Naive thymus-derived CD8-positive, alpha-beta T cell (primary cell): Measurements from ENCODE around the gene HOXD9. TPM values are rescaled to one million over a fixed set of nuclear protein-coding genes. Genes with fewer than 3 reads are reported as not detected.
A peak's percentile ranks its signal among the peaks of the same experiment; 100 is the strongest.

Experiments
- ATAC-seq, 2 donors: fragments of 150-1000 bp; cut with Tn5 transposase in 1 of 2; sonication (Bioruptor Pico), chemical (Tn5 transposase) in 1 of 2; 1 replicate in 1 of 2; 2 replicates in 1 of 2; pipeline ENCODE4 v1.10.0; 2021; ENCODE audit warnings: mild to moderate bottlenecking in 2 of 2, moderate library complexity in 2 of 2
- POLR2A ChIA-PET: fragments of 350-600 bp; sonication (Branson Sonifier 250); formaldehyde crosslinking; loops from one replicate; lab custom pipeline; 2021; ENCODE audit warnings: antibody characterized with exemption; lab: Charles Lee
- DNase-seq, 10 donors: peaks; one replicate each; pipeline versions ENCODE4 v3.0.0 to v3.0.0-alpha.2; 2020 to 2022
- H3K27ac Mint-ChIP-seq, 10 donors: one replicate each; pipeline ENCODE4 v1.8.0; 2020 to 2022; ENCODE audit warnings: mild to moderate bottlenecking in 10 of 10, mixed read lengths in 10 of 10, moderate library complexity in 4 of 10, inconsistent platforms in 1 of 10
- H3K27me3 Mint-ChIP-seq, 5 donors: one replicate each; pipeline ENCODE4 v1.8.0; 2021 to 2022; ENCODE audit warnings: mixed read lengths in 5 of 5
- H3K36me3 Mint-ChIP-seq, 3 donors: one replicate each; pipeline ENCODE4 v1.8.0; 2020 to 2022; ENCODE audit warnings: mixed read lengths in 3 of 3, mild to moderate bottlenecking in 2 of 3, inconsistent platforms in 1 of 3
- H3K4me1 Mint-ChIP-seq, 4 donors: one replicate each; pipeline ENCODE4 v1.8.0; 2021 to 2022; ENCODE audit warnings: mixed read lengths in 4 of 4
- H3K4me3 Mint-ChIP-seq, 10 donors: one replicate each; pipeline ENCODE4 v1.8.0; 2020 to 2022; ENCODE audit warnings: mild to moderate bottlenecking in 10 of 10, mixed read lengths in 10 of 10, moderate library complexity in 6 of 10, inconsistent platforms in 1 of 10
- H3K9me3 Mint-ChIP-seq, 9 donors: one replicate each; pipeline ENCODE4 v1.8.0; 2020 to 2022; ENCODE audit warnings: mixed read lengths in 9 of 9, mild to moderate bottlenecking in 3 of 9, inconsistent platforms in 1 of 9, moderate library complexity in 1 of 9
- microRNA-seq: library from miRNA; unstranded; fragments of <30 nt; microRNA quantifications from one replicate; pipeline ENCODE4 v1.2.0, GENCODE V29; 2022; ENCODE audit warnings: borderline microRNAs expressed
- polyA plus RNA-seq, 3 donors: library from polyadenylated mRNA; unstranded; fragments of 300-500 nt; fragmentation: Illumina TruSeq; gene quantifications; one replicate each; pipeline ENCODE4 v1.2.3, GENCODE V29; 2021
- total RNA-seq, 8 experiments: library from RNA in 2 of 8; stranded (reverse) in 2 of 8; gene quantifications; one replicate each; pipeline ENCODE4 v1.2.3 and lab custom pipeline; 2021 to 2026

HOXD9 gene
- total and polyA plus RNA-seq, 5 experiments from 2014 or later: not detected

- DNase-seq (no peak), ATAC-seq (no peak)
- peaks cover 44 to 95% (median 72%) of the 10 kb centered on the region in 5 donors for H3K27me3 Mint-ChIP-seq
- peak overlapping the region in 1 of 10 donors; percentile 19 for H3K4me3 Mint-ChIP-seq
- POLR2A ChIA-PET: interaction anchor here (0.6 kb wide), 1 partner anchor 23 kb away, joined by 4 read pairs; no protein-coding TSS in a partner anchor
- H3K4me1 Mint-ChIP-seq: peaks cover 6 to 18% (median 11%) of the 10 kb centered on the region in 4 donors
- peaks cover 0 to 11% (median 2%) of the 10 kb centered on the region in 3 donors for H3K36me3 Mint-ChIP-seq
- no peak overlapping the region for H3K27ac Mint-ChIP-seq
- H3K9me3 Mint-ChIP-seq: peaks cover 0 to 7% (median 0%) of the 10 kb centered on the region in 9 donors
Measured at GRCh38 chr2:176173567-176174381, 51.3 kb downstream of the HOXD9 start.

DNA sequence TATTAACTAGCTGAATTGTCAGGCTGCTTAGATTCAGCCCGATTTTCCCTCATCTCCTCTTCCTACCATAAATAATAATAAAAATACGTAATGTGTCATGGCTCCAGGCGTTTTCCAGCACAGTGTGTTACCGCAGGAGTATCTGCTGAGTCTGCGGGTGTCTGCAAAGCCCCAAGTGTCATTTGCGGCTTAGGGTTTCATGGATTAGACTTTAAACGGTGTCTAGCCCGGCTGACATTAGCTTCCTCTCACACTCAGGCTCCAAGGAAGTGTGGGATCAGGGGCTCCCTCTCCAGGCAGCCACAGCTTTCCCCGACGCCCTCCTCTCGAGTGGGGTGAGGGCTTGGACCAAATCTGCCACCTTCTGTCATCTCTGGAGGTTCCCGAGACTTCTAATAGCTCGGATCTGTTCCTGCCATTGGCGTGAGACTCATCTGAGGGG is 51.9 kb downstream of the HOXD9 start:
- H3K27ac Mint-ChIP-seq: no peak overlapping the region
- POLR2A ChIA-PET: no interaction called here
- no peak overlapping the region for H3K4me3 Mint-ChIP-seq
- peaks cover 0 to 11% (median 2%) of the 10 kb centered on the region in 3 donors for H3K36me3 Mint-ChIP-seq
- peaks cover 45 to 95% (median 74%) of the 10 kb centered on the region in 5 donors for H3K27me3 Mint-ChIP-seq
- no peak for DNase-seq
- no peak for ATAC-seq
- peaks cover 0 to 7% (median 0%) of the 10 kb centered on the region in 9 donors for H3K9me3 Mint-ChIP-seq
- peaks cover 6 to 18% (median 11%) of the 10 kb centered on the region in 4 donors for H3K4me1 Mint-ChIP-seq

Small RNA genes within 50 kb of the gene (microRNA-seq; reads per million reads assigned to microRNA genes)
- 2.4 reads per million for gene MIR10B

Other genes starting within 250 kb of the HOXD9 start
- gene LNPK, start 120.5 kb upstream of the HOXD9 start, total RNA-seq: 10 to 100 TPM; 28.1 to 29.3 TPM
- 10 to 100 TPM; 12.1 to 19.5 (median 13.5) TPM for gene LNPK, start 120.5 kb upstream of the HOXD9 start, polyA plus RNA-seq
- not detected for gene EVX2, start 38.8 kb upstream of the HOXD9 start, total RNA-seq
- not detected for gene EVX2, start 38.8 kb upstream of the HOXD9 start, polyA plus RNA-seq
- gene HOXD13, start 30.0 kb upstream of the HOXD9 start, total RNA-seq: not detected
- not detected for gene HOXD13, start 30.0 kb upstream of the HOXD9 start, polyA plus RNA-seq
- gene HOXD12, start 22.9 kb upstream of the HOXD9 start, total RNA-seq: not detected
- gene HOXD12, start 22.9 kb upstream of the HOXD9 start, polyA plus RNA-seq: not detected
- gene HOXD11, start 15.4 kb upstream of the HOXD9 start, total RNA-seq: not detected
- gene HOXD11, start 15.4 kb upstream of the HOXD9 start, polyA plus RNA-seq: not detected
- not detected for gene HOXD10, start 5.9 kb upstream of the HOXD9 start, total RNA-seq
- not detected for gene HOXD10, start 5.9 kb upstream of the HOXD9 start, polyA plus RNA-seq
- gene HOXD8, start 7.0 kb downstream of the HOXD9 start, total RNA-seq: not detected
- gene HOXD8, start 7.0 kb downstream of the HOXD9 start, polyA plus RNA-seq: not detected
- not detected for gene HOXD4, start 28.8 kb downstream of the HOXD9 start, total RNA-seq
- gene HOXD4, start 28.8 kb downstream of the HOXD9 start, polyA plus RNA-seq: not detected
- not detected for gene HOXD3, start 34.6 kb downstream of the HOXD9 start, total RNA-seq
- gene HOXD3, start 34.6 kb downstream of the HOXD9 start, polyA plus RNA-seq: not detected
- not detected for gene HOXD1, start 65.9 kb downstream of the HOXD9 start, total RNA-seq
- not detected for gene HOXD1, start 65.9 kb downstream of the HOXD9 start, polyA plus RNA-seq
- 10 to 100 TPM in 1 of 2 experiments, 1 to 10 TPM in 1; 8.3 to 11.3 TPM for gene MTX2, start 146.7 kb downstream of the HOXD9 start, total RNA-seq
- gene MTX2, start 146.7 kb downstream of the HOXD9 start, polyA plus RNA-seq: 10 to 100 TPM; 16.5 to 20.0 (median 19.2) TPM